ENCODE data around the gene ADAMTS8. TPM values are rescaled to one million over a fixed set of nuclear protein-coding genes. Genes with fewer than 3 reads are reported as not detected.

The ADAMTS8 gene
- total RNA-seq, 6 experiments from 2014 or later, result 0.11 TPM; not detected in 5

- no peak for TF ChIP-seq POLR2A (IDR thresholded peaks at IDR 0.05)
- no peak for TF ChIP-seq CTCF (IDR thresholded peaks at IDR 0.05)
- no peak for ATAC-seq
- WGBS (ENCODE audit: insufficient coverage, low coverage, low lambda C conversion rate, missing lambda C conversion rate), result 56% methylated on average over 1 of the region's 10 CpGs
- Histone ChIP-seq H3K4me1 (no peaks in the 10 kb centered on the region), H3K27me3 (no peaks in the 10 kb centered on the region), H3K4me3 (no peak overlapping the region), H3K27ac (no peak overlapping the region), H3K36me3 (no peaks in the 10 kb centered on the region), H3K9me3 (no peaks in the 10 kb centered on the region)
- DNase-seq, result no peak
- intact Hi-C loops (cut with DNase I), result no loop called here
Measured at GRCh38 chr11:130475426-130476053, 47.1 kb upstream of the ADAMTS8 start.

- Histone ChIP-seq H3K4me1 (no peaks in the 10 kb centered on the region), H3K27ac (no peak overlapping the region), H3K27me3 (no peaks in the 10 kb centered on the region), H3K36me3 (no peaks in the 10 kb centered on the region), H3K4me3 (no peak overlapping the region), H3K9me3 (no peaks in the 10 kb centered on the region)
- no peak for DNase-seq
- TF ChIP-seq CTCF (IDR thresholded peaks at IDR 0.05) (no peak), POLR2A (IDR thresholded peaks at IDR 0.05) (no peak)
- no peak for ATAC-seq
- intact Hi-C loops (cut with DNase I), result no loop called here
- 63% methylated on average over 2 of the region's 12 CpGs for WGBS (ENCODE audit: insufficient coverage, low coverage, low lambda C conversion rate, missing lambda C conversion rate)
Measured at GRCh38 chr11:130474637-130475400, 46.4 kb upstream of the ADAMTS8 start.

GRCh38 chr11:130473795-130474377, 45.5 kb upstream of the ADAMTS8 start:
- Histone ChIP-seq H3K27me3 (no peaks in the 10 kb centered on the region), H3K36me3 (no peaks in the 10 kb centered on the region), H3K4me3 (no peak overlapping the region), H3K27ac (no peak overlapping the region), H3K9me3 (no peaks in the 10 kb centered on the region), H3K4me1 (no peaks in the 10 kb centered on the region)
- no peak for DNase-seq
- TF ChIP-seq POLR2A (IDR thresholded peaks at IDR 0.05) (no peak), CTCF (IDR thresholded peaks at IDR 0.05) (no peak)
- intact Hi-C loops (cut with DNase I), result no loop called here
- 50% methylated on average over 1 of the region's 21 CpGs for WGBS (ENCODE audit: insufficient coverage, low coverage, low lambda C conversion rate, missing lambda C conversion rate)
- no peak for ATAC-seq

GRCh38 chr11:130473056-130473794, 44.8 kb upstream of the ADAMTS8 start:
- DNase-seq, result no peak
- no peak for ATAC-seq
- 94% methylated on average over 10 of the region's 52 CpGs for WGBS (ENCODE audit: insufficient coverage, low coverage, low lambda C conversion rate, missing lambda C conversion rate)

More at GRCh38 chr11:130473056-130473794, 44.8 kb upstream of the ADAMTS8 start:
- intact Hi-C loops (cut with DNase I), result no loop called here
- Histone ChIP-seq H3K4me1 (no peaks in the 10 kb centered on the region), H3K27ac (no peak overlapping the region), H3K36me3 (no peaks in the 10 kb centered on the region), H3K4me3 (no peak overlapping the region), H3K27me3 (no peaks in the 10 kb centered on the region), H3K9me3 (no peaks in the 10 kb centered on the region)
- TF ChIP-seq CTCF (IDR thresholded peaks at IDR 0.05) (no peak), POLR2A (IDR thresholded peaks at IDR 0.05) (no peak)

Data from right lobe of liver (tissue), 6 donors.